Measurements from ENCODE around the gene PELI1.

GRCh38 chr2:64168201-64168600 is 24.0 kb upstream of the PELI1 start:
- TF ChIP-seq POLR2A (IDR thresholded peaks at IDR 0.05; ENCODE audit: low read length) (no peak), GATA1 (IDR thresholded peaks at IDR 0.05; ENCODE audit: low read depth, low read length) (no peak)
